ENCODE measurements around the gene C5. TPM values are rescaled to one million over a fixed set of nuclear protein-coding genes. Genes with fewer than 3 reads are reported as not detected.

C5 gene
- total and polyA plus RNA-seq, 8 donors: 5.2 to 29.9 (median 14.6) TPM

- H3K27me3 ChIP-seq: no peaks in the 10 kb centered on the region
- intact Hi-C loops (cut with DNase I): no loop called here
- FAIRE-seq: no peak
- DNase-seq: no peak
- no peak for ATAC-seq
- no peak overlapping the region for H3K4me3 ChIP-seq
- WGBS, 2 donors: 96% methylated on average over 3 of the region's 3 CpGs
- H3K9me3 ChIP-seq: no peaks in the 10 kb centered on the region
- H3K4me1 ChIP-seq: no peaks in the 10 kb centered on the region
- no peak for TF ChIP-seq CTCF (IDR thresholded peaks at IDR 0.05)
- H3K27ac ChIP-seq: no peak overlapping the region
- peaks cover 0 to 18% (median 0%) of the 10 kb centered on the region in 3 donors for H3K36me3 ChIP-seq
Observed at GRCh38 chr9:120961936-120962335, 88.1 kb downstream of the C5 start.

- DNase-seq (no peak), ATAC-seq (no peak), FAIRE-seq (no peak)
- intact Hi-C loops (cut with DNase I): no loop called here
- peaks cover 0 to 18% (median 0%) of the 10 kb centered on the region in 3 donors for H3K36me3 ChIP-seq
- no peak overlapping the region for H3K27ac ChIP-seq
- H3K9me3 ChIP-seq: no peaks in the 10 kb centered on the region
- no peaks in the 10 kb centered on the region for H3K27me3 ChIP-seq
- WGBS, 2 donors: 85 to 97% methylated on average over 1 of the region's 1 CpG
- no peak for TF ChIP-seq CTCF (IDR thresholded peaks at IDR 0.05)
- H3K4me1 ChIP-seq: no peaks in the 10 kb centered on the region
- H3K4me3 ChIP-seq: no peak overlapping the region
Observed at GRCh38 chr9:120960001-120960400, 90.1 kb downstream of the C5 start.

DNA sequence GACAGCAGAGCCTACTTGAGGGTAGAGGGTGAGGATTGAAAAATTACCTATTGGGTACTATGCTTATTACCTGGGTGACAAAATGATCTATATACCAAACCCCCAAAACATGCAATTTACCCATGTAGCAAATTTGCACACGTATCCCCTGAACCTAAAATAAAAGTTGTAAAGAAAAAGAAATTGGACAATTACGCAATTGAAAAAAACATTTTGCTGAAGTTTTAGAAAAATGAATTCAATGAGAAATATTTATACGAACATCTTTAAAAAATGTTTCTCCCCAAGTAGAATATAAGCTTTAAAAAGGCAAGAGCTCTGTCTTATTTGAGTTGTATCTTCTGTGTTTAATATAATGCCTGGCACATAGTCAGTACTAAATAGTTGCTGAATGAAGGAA, 93.2 kb downstream of the C5 start:
- no peaks in the 10 kb centered on the region for H3K4me1 ChIP-seq
- H3K4me3 ChIP-seq: no peak overlapping the region
- DNase-seq (no peak), FAIRE-seq (no peak), ATAC-seq (no peak)
- H3K36me3 ChIP-seq: peaks cover 0 to under 1% (median 0%) of the 10 kb centered on the region in 3 donors
- no peaks in the 10 kb centered on the region for H3K27me3 ChIP-seq
- H3K27ac ChIP-seq: no peak overlapping the region
- 95% methylated on average over 3 of the region's 3 CpGs for WGBS, 2 donors
- TF ChIP-seq CTCF (IDR thresholded peaks at IDR 0.05): no peak
- H3K9me3 ChIP-seq: no peaks in the 10 kb centered on the region
- intact Hi-C loops (cut with DNase I): no loop called here

DNA sequence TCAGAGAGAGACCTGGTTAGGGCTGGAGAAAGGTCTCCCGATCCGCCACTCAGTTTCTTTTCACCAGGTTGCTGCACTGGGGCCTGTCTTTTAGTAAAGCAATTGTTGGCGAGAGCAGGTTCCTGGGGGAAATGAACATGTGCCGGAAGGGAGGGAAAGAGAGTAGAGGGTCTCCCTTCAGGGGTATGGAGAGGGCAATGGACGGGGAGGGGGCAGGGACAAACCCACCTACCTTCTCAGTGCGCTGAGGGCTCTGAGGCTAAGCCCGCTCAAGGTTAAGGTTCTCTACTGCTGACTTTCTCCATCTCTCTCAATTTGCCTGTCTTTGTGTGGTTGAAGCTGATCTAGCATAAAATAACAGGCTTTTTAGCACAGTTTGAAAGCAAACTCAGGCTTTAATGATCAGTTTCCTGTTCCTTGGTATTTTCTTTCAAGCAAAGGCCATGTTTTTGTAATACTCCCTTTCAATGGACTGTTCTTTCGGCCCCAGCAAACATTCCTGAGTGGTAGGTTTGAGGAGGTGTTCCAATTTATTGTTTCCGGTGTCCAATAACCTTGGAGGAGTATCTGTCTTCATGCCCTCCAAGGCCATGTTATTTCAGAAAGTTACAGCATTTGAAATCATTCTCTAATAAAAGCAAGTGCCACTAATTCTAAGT, 98.0 kb downstream of the C5 start:
- intact Hi-C loops (cut with DNase I): no loop called here
- 93 to 98% methylated on average over 9 of the region's 9 CpGs for WGBS, 2 donors
- Histone ChIP-seq H3K27me3 (no peaks in the 10 kb centered on the region), H3K4me1 (no peaks in the 10 kb centered on the region), H3K36me3 (no peaks in the 10 kb centered on the region), H3K27ac (no peak overlapping the region), H3K4me3 (no peak overlapping the region), H3K9me3 (no peaks in the 10 kb centered on the region)
- DNase-seq (no peak), ATAC-seq (no peak), FAIRE-seq (no peak)
- no peak for TF ChIP-seq CTCF (IDR thresholded peaks at IDR 0.05)
